Measurements from ENCODE around the gene DNAI4. TPM values are rescaled to one million over a fixed set of nuclear protein-coding genes. Genes with fewer than 3 reads are reported as not detected.

Gene DNAI4
- total RNA-seq, 4 donors from 2014 or later = 13.5 to 23.6 (median 17.2) TPM

DNA sequence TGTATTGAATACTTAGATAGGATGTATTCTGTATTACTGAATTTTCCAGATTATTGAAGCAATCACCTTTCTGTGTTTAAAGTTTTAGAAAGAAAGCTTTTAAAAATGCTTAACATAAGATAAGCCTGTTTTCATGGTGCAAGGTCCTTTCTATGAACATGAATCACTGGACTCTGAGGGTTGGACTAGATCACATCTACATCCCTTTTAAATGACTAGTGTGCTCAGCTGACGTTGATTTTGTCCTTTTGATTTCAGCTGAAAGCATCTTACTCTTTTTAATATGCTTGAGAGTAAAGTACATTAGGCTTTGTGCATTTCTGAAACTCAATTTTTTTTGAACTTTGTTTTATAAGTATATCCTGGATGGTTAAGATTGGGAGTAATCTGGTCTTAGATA lies 16.3 kb upstream of the DNAI4 start:
- Histone ChIP-seq H3K4me3 (no peak overlapping the region), H3K27me3 (no peaks in the 10 kb centered on the region), H3K27ac (no peak overlapping the region), H3K9me3 (no peaks in the 10 kb centered on the region), H3K4me1 (peaks cover 0 to 73% (median 3%) of the 10 kb centered on the region in 4 donors), H3K36me3 (peaks cover 0 to 4% (median 0%) of the 10 kb centered on the region in 3 donors)
- DNase-seq (ENCODE audit: low spot score in 2 of 2) = no peak
- TF ChIP-seq, protein P1, sequence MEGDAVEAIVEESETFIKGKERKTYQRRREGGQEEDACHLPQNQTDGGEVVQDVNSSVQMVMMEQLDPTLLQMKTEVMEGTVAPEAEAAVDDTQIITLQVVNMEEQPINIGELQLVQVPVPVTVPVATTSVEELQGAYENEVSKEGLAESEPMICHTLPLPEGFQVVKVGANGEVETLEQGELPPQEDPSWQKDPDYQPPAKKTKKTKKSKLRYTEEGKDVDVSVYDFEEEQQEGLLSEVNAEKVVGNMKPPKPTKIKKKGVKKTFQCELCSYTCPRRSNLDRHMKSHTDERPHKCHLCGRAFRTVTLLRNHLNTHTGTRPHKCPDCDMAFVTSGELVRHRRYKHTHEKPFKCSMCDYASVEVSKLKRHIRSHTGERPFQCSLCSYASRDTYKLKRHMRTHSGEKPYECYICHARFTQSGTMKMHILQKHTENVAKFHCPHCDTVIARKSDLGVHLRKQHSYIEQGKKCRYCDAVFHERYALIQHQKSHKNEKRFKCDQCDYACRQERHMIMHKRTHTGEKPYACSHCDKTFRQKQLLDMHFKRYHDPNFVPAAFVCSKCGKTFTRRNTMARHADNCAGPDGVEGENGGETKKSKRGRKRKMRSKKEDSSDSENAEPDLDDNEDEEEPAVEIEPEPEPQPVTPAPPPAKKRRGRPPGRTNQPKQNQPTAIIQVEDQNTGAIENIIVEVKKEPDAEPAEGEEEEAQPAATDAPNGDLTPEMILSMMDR (IDR thresholded peaks at IDR 0.05) = no peak
- TF ChIP-seq EP300 (IDR thresholded peaks at IDR 0.05) (no peak), POLR2A (IDR thresholded peaks at IDR 0.05) (no peak)
- WGBS, 2 donors = 87 to 94% methylated on average over 1 of the region's 1 CpG

DNA sequence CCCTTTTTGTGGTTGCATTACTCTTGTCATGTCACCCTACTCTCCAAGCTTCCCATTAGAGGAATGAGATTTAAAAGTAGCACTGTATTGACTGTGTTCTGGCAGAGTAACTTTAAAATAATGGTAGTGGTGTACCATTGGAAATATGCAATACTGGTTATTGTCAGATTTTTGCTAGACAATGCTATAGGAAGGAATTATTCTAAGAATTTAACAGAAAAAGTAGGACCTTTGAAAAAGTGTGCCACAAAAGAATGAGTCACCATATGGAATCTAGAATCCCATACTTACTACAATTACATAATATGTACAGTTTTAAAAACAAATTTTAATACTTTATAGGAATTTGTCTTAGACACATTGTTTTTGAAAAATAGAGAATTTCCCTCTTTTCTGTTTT lies 14.0 kb upstream of the DNAI4 start:
- no peaks in the 10 kb centered on the region for H3K27me3 ChIP-seq
- H3K4me1 ChIP-seq = peaks cover 0 to 78% (median 9%) of the 10 kb centered on the region in 4 donors
- H3K9me3 ChIP-seq = no peaks in the 10 kb centered on the region
- H3K4me3 ChIP-seq = no peak overlapping the region
- no peak for DNase-seq (ENCODE audit: low spot score in 2 of 2)
- TF ChIP-seq POLR2A (IDR thresholded peaks at IDR 0.05) = no peak
- no peak for TF ChIP-seq EP300 (IDR thresholded peaks at IDR 0.05)
- TF ChIP-seq, protein P1 (IDR thresholded peaks at IDR 0.05) = no peak
- H3K27ac ChIP-seq = no peak overlapping the region
- peaks cover 0 to 4% (median 0%) of the 10 kb centered on the region in 3 donors for H3K36me3 ChIP-seq

GRCh38 chr1:66937529-66938234 lies 13.0 kb upstream of the DNAI4 start:
- 27 to 42% methylated on average over 1 of the region's 1 CpG for WGBS, 2 donors
- Histone ChIP-seq H3K9me3 (no peaks in the 10 kb centered on the region), H3K27ac (no peak overlapping the region), H3K4me1 (peaks cover 0 to 82% (median 15%) of the 10 kb centered on the region in 4 donors), H3K27me3 (no peaks in the 10 kb centered on the region), H3K4me3 (no peak overlapping the region), H3K36me3 (peaks cover 0 to 4% (median 0%) of the 10 kb centered on the region in 3 donors)
- TF ChIP-seq EP300 (IDR thresholded peaks at IDR 0.05) (no peak), POLR2A (IDR thresholded peaks at IDR 0.05) (no peak)
- TF ChIP-seq, protein P1 (IDR thresholded peaks at IDR 0.05) = no peak
- no peak for DNase-seq (ENCODE audit: low spot score in 2 of 2)

GRCh38 chr1:66933887-66934700 lies 9.4 kb upstream of the DNAI4 start:
- DNase-seq (ENCODE audit: low spot score in 2 of 2) = no peak
- Histone ChIP-seq H3K9me3 (no peaks in the 10 kb centered on the region), H3K36me3 (no peaks in the 10 kb centered on the region), H3K4me1 (peaks cover 0 to 82% (median 21%) of the 10 kb centered on the region in 4 donors), H3K4me3 (peak overlapping the region in 2 of 4 donors; percentile 3 to 8), H3K27me3 (no peaks in the 10 kb centered on the region), H3K27ac (peak overlapping the region in 2 of 4 donors; percentile 9 to 45)
- TF ChIP-seq, protein P1 (IDR thresholded peaks at IDR 0.05) = no peak
- no peak for TF ChIP-seq POLR2A (IDR thresholded peaks at IDR 0.05)
- no peak for TF ChIP-seq EP300 (IDR thresholded peaks at IDR 0.05)
- 58 to 61% methylated on average over 7 of the region's 7 CpGs for WGBS, 2 donors

DNA sequence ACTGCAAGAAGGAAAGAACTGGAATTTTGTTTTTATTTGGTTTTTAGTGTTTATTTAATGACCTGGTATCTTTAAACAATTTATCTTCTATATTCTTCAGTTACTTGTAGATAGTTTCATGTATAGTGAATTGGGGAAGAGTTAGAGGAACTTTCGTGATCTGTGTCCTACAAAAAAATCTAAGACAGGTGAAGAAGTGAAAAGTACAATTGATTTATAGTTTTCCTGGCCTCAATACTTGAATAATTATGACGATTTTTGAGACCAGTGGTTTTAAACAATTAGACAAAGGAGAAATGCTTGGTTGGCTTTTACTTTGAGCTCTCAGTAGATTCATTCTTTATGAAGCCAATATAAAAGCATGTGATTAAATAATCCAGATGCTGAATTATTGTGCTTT lies 7.6 kb upstream of the DNAI4 start:
- H3K27me3 ChIP-seq = no peaks in the 10 kb centered on the region
- WGBS, 2 donors = 42 to 43% methylated on average over 2 of the region's 2 CpGs
- peak overlapping the region in 1 of 4 donors; percentile 99 for H3K27ac ChIP-seq
- H3K4me1 ChIP-seq = peaks cover 0 to 79% (median 21%) of the 10 kb centered on the region in 4 donors
- DNase-seq (ENCODE audit: low spot score in 2 of 2) = no peak
- H3K4me3 ChIP-seq = peak overlapping the region in 1 of 4 donors; percentile 4
- no peaks in the 10 kb centered on the region for H3K36me3 ChIP-seq
- TF ChIP-seq EP300 (IDR thresholded peaks at IDR 0.05) (no peak), POLR2A (IDR thresholded peaks at IDR 0.05) (no peak)
- TF ChIP-seq, protein P1 (IDR thresholded peaks at IDR 0.05) = no peak
- H3K9me3 ChIP-seq = no peaks in the 10 kb centered on the region

Measured in tibial nerve (tissue), 4 donors.